GM12878 (cell line): ENCODE measurements around the gene HDAC9. TPM values are rescaled to one million over a fixed set of nuclear protein-coding genes. Genes with fewer than 3 reads are reported as not detected.

Experiments used
- ATAC-seq: fragments of 200-7000 bp; cut with Tn5 transposase; 3 replicates; pipeline ENCODE4 v1.9.1; 2020; ENCODE audit warnings: mild to moderate bottlenecking, moderate library complexity
- BruUV-seq: library from RNA; stranded (reverse); fragments of 400-500 nt; replicated peaks from 2 replicates; lab custom pipeline; 2021; lab: Mats Ljungman, UMichigan
- CTCF ChIA-PET: fragments of 300-600 bp; sonication (Branson Sonifier 250); formaldehyde crosslinking; extraction: SDS; loops from one replicate; lab custom pipeline; 2021; ENCODE audit warnings: inconsistent platforms; lab: Yijun Ruan, JAX
- POLR2A ChIA-PET: fragments of 350-600 bp; formaldehyde crosslinking; extraction: SDS; loops from one replicate; lab custom pipeline; 2021; ENCODE audit warnings: inconsistent platforms; lab: Charles Lee
- RAD21 ChIA-PET: fragments of 300-600 bp; sonication (Branson Sonifier 250); formaldehyde crosslinking; loops from one replicate; lab custom pipeline; 2023; ENCODE audit warnings: antibody characterized with exemption; ENCODE audit not compliant: unreplicated experiment; lab: Charles Lee
- SMC1A ChIA-PET: fragments of 300-600 bp; sonication (Branson Sonifier 250); formaldehyde crosslinking; loops from one replicate; lab custom pipeline; 2023; ENCODE audit not compliant: unreplicated experiment, uncharacterized antibody; lab: Charles Lee
- DNase-seq: peaks from one replicate; pipeline ENCODE4 v3.0.0-alpha.2; 2011; ENCODE audit warnings: low read depth, low spot score
- FAIRE-seq: peaks from 3 replicates; lab custom pipeline; 2011; peaks lifted over from hg19 to GRCh38; lab: Jason Lieb, UNC
- H2AFZ ChIP-seq: 2 replicates; pipeline ENCODE4 v1.6.0; 2011; ENCODE audit warnings: low read depth, low read length, control low read depth; ENCODE audit not compliant: control insufficient read depth
- H3K27ac ChIP-seq: 2 replicates; pipeline ENCODE4 v1.5.1; 2011; ENCODE audit warnings: control low read depth; ENCODE audit not compliant: control insufficient read depth, insufficient read depth
- H3K27me3 ChIP-seq, 2 experiments: replicated peaks in 1 of 2; 2 replicates each; pipeline versions ENCODE4 v1.6.0 to v1.6.1; 2011; ENCODE audit warnings: low read length in 1 of 2; ENCODE audit not compliant: control insufficient read depth in 2 of 2, insufficient read depth in 2 of 2
- H3K36me3 ChIP-seq, 2 experiments: 2 replicates each; pipeline ENCODE4 v1.5.1; 2011; ENCODE audit warnings: low read length in 1 of 2; ENCODE audit not compliant: control insufficient read depth in 2 of 2, insufficient read depth in 2 of 2
- H3K4me1 ChIP-seq: 2 replicates; pipeline ENCODE4 v1.6.1; 2011; ENCODE audit warnings: mild to moderate bottlenecking, low read length, moderate library complexity, mixed read lengths; ENCODE audit not compliant: control insufficient read depth, insufficient read depth
- H3K4me2 ChIP-seq: 2 replicates; pipeline ENCODE4 v1.6.0; 2011; ENCODE audit warnings: control low read depth; ENCODE audit not compliant: control insufficient read depth, insufficient read depth
- H3K4me3 ChIP-seq: fragments of 200-600 bp; sonication (generic); 2 replicates; pipeline ENCODE4 v1.5.1; 2016
- H3K79me2 ChIP-seq: 2 replicates; pipeline ENCODE4 v1.6.0; 2011; ENCODE audit warnings: low read length; ENCODE audit not compliant: control insufficient read depth, insufficient read depth
- H3K9ac ChIP-seq: 2 replicates; pipeline ENCODE4 v1.8.0; 2011; ENCODE audit warnings: low read length, control low read depth, mixed read lengths; ENCODE audit not compliant: control insufficient read depth, insufficient read depth
- H3K9me3 ChIP-seq: replicated peaks from 3 replicates; pipeline ENCODE4 v1.5.1; 2011; ENCODE audit warnings: mild to moderate bottlenecking, low read length; ENCODE audit not compliant: control insufficient read depth, insufficient read depth
- H4K20me1 ChIP-seq: 2 replicates; pipeline ENCODE4 v1.6.0; 2011; ENCODE audit not compliant: control insufficient read depth, insufficient read depth
- BCL3 ChIP-seq: IDR thresholded peaks from 2 replicates; pipeline ENCODE4 v1.6.1; 2011; ENCODE audit warnings: borderline replicate concordance, low read depth, mild to moderate bottlenecking, moderate library complexity, low read length; ENCODE audit not compliant: insufficient read depth, poor library complexity, severe bottlenecking
- BHLHE40 ChIP-seq, 2 experiments: fragments of 450-650 bp in 1 of 2; IDR thresholded peaks; 2 replicates each; pipeline ENCODE4 v1.6.1; 2011 to 2017; ENCODE audit warnings: low read depth in 2 of 2, borderline replicate concordance in 1 of 2, improper control_type of control experiment in 1 of 2, low read length in 1 of 2, mild to moderate bottlenecking in 1 of 2
- CEBPB ChIP-seq, 2 experiments: fragments of 150-350 bp in 1 of 2; IDR thresholded peaks; 2 replicates each; pipeline ENCODE4 v1.6.1; 2012 to 2014; ENCODE audit warnings: low read depth in 2 of 2, low read length in 2 of 2, borderline replicate concordance in 1 of 2, inconsistent platforms in 1 of 2
- CHD1 ChIP-seq: IDR thresholded peaks from 2 replicates; pipeline ENCODE4 v1.6.1; 2012; ENCODE audit warnings: low read depth, low read length, improper control_type of control experiment
- CUX1 ChIP-seq: IDR thresholded peaks from 2 replicates; pipeline ENCODE4 v1.6.1; 2012; ENCODE audit warnings: improper control_type of control experiment, low read depth, low read length; ENCODE audit not compliant: insufficient replicate concordance
- MTA2 ChIP-seq: fragments of 450-650 bp; IDR thresholded peaks from 2 replicates; pipeline ENCODE4 v1.6.1; 2016; ENCODE audit warnings: low read depth, mild to moderate bottlenecking, moderate library complexity
- MTA3 ChIP-seq: IDR thresholded peaks from 2 replicates; pipeline ENCODE4 v1.6.1; 2012; ENCODE audit warnings: low read length, inconsistent platforms, borderline replicate concordance
- PAX5 ChIP-seq: IDR thresholded peaks from 2 replicates; pipeline ENCODE4 v1.6.1; 2011; ENCODE audit warnings: low read depth, low read length, borderline replicate concordance
- SIN3A ChIP-seq: IDR thresholded peaks from 2 replicates; pipeline ENCODE4 v1.6.1; 2012; ENCODE audit warnings: low read depth, low read length, improper control_type of control experiment
- STAT3 ChIP-seq: IDR thresholded peaks from 2 replicates; pipeline ENCODE4 v1.6.1; 2011; ENCODE audit warnings: low read depth, low read length, improper control_type of control experiment
- ZNF207 ChIP-seq: fragments of 450-650 bp; IDR thresholded peaks from 2 replicates; pipeline ENCODE4 v1.6.1; 2014; ENCODE audit warnings: antibody characterized with exemption, mild to moderate bottlenecking, borderline replicate concordance
- WGBS: methylation state at CpG from one replicate; pipeline ENCODE4 v1.1.6; 2016; ENCODE audit warnings: low lambda C conversion rate; ENCODE audit not compliant: insufficient replicate concordance, insufficient coverage; ENCODE audit errors: missing lambda C conversion rate; 5-methylcytosine and 5-hydroxymethylcytosine counted together
- in situ Hi-C: fragments of 300-500 bp; cut with MboI; formaldehyde crosslinking; loops from 9 replicates; pipeline ENCODE4 v1.14.3; 2018; ENCODE audit warnings: mixed read lengths
- intact Hi-C: fragments of 100-400 bp; cut with micrococcal nuclease; formaldehyde crosslinking; loops from one replicate; pipeline ENCODE4 v1.14.2; 2022; ENCODE audit not compliant: unreplicated experiment
- polyA plus RNA-seq, 11 experiments: library from polyadenylated mRNA; depleted of rRNA in 4 of 11; unstranded in 6 of 11; stranded (reverse) in 5 of 11; fragments of >200 nt; fragmentation: Nextera tagmentation in 4 of 11; fragmentation: Illumina TruSeq in 1 of 11; extraction: Ambion mirVana in 4 of 11; extraction: Trizol in 1 of 11; gene quantifications; 1 replicate in 1 of 11; 2 replicates in 10 of 11; pipeline versions ENCODE4 v1.2.1 to v1.2.3, GENCODE V29; 2011 to 2016; ENCODE audit warnings: inconsistent platforms in 2 of 11, missing spikeins in 2 of 11, low read depth in 1 of 11
- total RNA-seq, 4 experiments: library from RNA; depleted of rRNA in 3 of 4; stranded (reverse); fragments of >200 nt in 3 of 4; fragmentation: Illumina TruSeq in 1 of 4; extraction: Trizol in 1 of 4; gene quantifications; 2 replicates each; pipeline versions ENCODE4 v1.2.1 to v1.2.3, GENCODE V29; 2013 to 2021

HDAC9 gene
- total and polyA plus RNA-seq, 10 of the 15 experiments (the other 5 are each of a cell fraction or from before 2014, with no cell fraction given), result 0.73 to 12.8 (median 0.92) TPM

GRCh38 chr7:18518555-18518954 lies 23.0 kb downstream of the HDAC9 start (continued):
- TF ChIP-seq BHLHE40 (IDR thresholded peaks at IDR 0.05; ENCODE audit: borderline replicate concordance in 1 of 2, low read depth in 2 of 2, low read length in 1 of 2) (no peak), STAT3 (no peak), BCL3 (no peak)

- intact Hi-C loops (no loop called here), in situ Hi-C loops (no loop called here)
- H2AFZ ChIP-seq, result peak overlapping the region; percentile 63
- ChIA-PET CTCF (interaction anchor here (0.6 to 1.2 kb wide), 3 partner anchors 12 to 24 kb away, joined by 3 to 4 read pairs (median 4); no protein-coding TSS in a partner anchor), SMC1A (interaction anchor here (0.8 to 6.3 kb wide), 10 partner anchors 8 to 930 kb away, joined by 3 to 42 read pairs (median 4); partner anchors contain the start of gene HDAC9), POLR2A (no interaction called here), RAD21 (interaction anchor here (0.8 to 1.3 kb wide), 5 partner anchors 11 to 52 kb away, joined by 3 to 4 read pairs (median 3); no protein-coding TSS in a partner anchor)
- FAIRE-seq, result no peak
- BruUV-seq, result no TSS peak
- H4K20me1 ChIP-seq, result no peaks in the 10 kb centered on the region
- no peak for DNase-seq
- H3K9me3 ChIP-seq, result no peaks in the 10 kb centered on the region
- peak overlapping the region; percentile 42; the same call in 1 of the 2 replicates for H3K4me2 ChIP-seq
- H3K4me3 ChIP-seq, result no peak overlapping the region
- no peaks in the 10 kb centered on the region for H3K79me2 ChIP-seq
- no peaks in the 10 kb centered on the region for H3K36me3 ChIP-seq
- H3K4me1 ChIP-seq, result no peaks in the 10 kb centered on the region
- H3K9ac ChIP-seq, result peak overlapping the region; percentile 34; the same call in 1 of the 2 replicates
- 1% methylated on average over 5 of the region's 5 CpGs for WGBS
- no peaks in the 10 kb centered on the region for H3K27me3 ChIP-seq
- H3K27ac ChIP-seq, result peak overlapping the region; percentile 79
- ATAC-seq, result peak; percentile 75
- TF ChIP-seq ZNF207, result no peak
- TF ChIP-seq CUX1, result no peak
- TF ChIP-seq CHD1, result no peak
- TF ChIP-seq SIN3A, result no peak
- no peak for TF ChIP-seq MTA3
- TF ChIP-seq MTA2, result peak; percentile 55
- no peak for TF ChIP-seq PAX5
- no peak for TF ChIP-seq CEBPB (IDR thresholded peaks at IDR 0.05; ENCODE audit: borderline replicate concordance in 1 of 2, low read depth in 2 of 2, low read length in 2 of 2)
These were observed 25.1 kb downstream of the HDAC9 start for GRCh38 chr7:18520450-18521235.
